ENCODE measurements around the gene SRGAP2B. TPM values are rescaled to one million over a fixed set of nuclear protein-coding genes. Genes with fewer than 3 reads are reported as not detected.
"Not testable (repeated sequence)": the region's sequence is repeated elsewhere in the genome, so short reads cannot be mapped to it uniquely, and the experiment has no call there.

The SRGAP2B gene
- total RNA-seq, 2 donors from 2014 or later = 61.2 to 82.0 TPM

- not testable (repeated sequence) for DNase-seq
These were observed 109.5 kb downstream of the SRGAP2B start for GRCh38 chr1:144985550-144986170.

GRCh38 chr1:144982802-144983525 lies 112.2 kb downstream of the SRGAP2B start:
- H3K4me3 ChIP-seq (ENCODE audit: low read length); H3K4me3 Mint-ChIP-seq; H3K4me1 Mint-ChIP-seq; H3K27ac ChIP-seq (ENCODE audit: low read depth, low read length); H3K9me3 Mint-ChIP-seq; H3K27ac Mint-ChIP-seq; H3K27me3 ChIP-seq (ENCODE audit: control insufficient read depth, insufficient read depth, low read length, poor library complexity, severe bottlenecking); H3K9ac ChIP-seq (ENCODE audit: extremely low read depth, low read length, poor library complexity, severe bottlenecking); H3K36me3 Mint-ChIP-seq (ENCODE audit: low read depth); H3K27me3 Mint-ChIP-seq (ENCODE audit: insufficient read depth); H3K9me3 ChIP-seq (ENCODE audit: control insufficient read depth, low read length); H3K36me3 ChIP-seq (ENCODE audit: control insufficient read depth, insufficient read depth, low read length); H3K4me1 ChIP-seq (ENCODE audit: control insufficient read depth, insufficient read depth, low read length); DNase-seq: not testable (repeated sequence)
- 88% methylated on average over 1 of the region's 6 CpGs; no CpG with 5 or more reads in 1 of the 2 experiments for WGBS, 2 experiments (ENCODE audit: insufficient coverage in 1 of 2, insufficient read length in 1 of 2)

More at GRCh38 chr1:144985550-144986170, 109.5 kb downstream of the SRGAP2B start:
- H3K27ac ChIP-seq (ENCODE audit: low read depth, low read length); H3K4me3 ChIP-seq (ENCODE audit: low read length); H3K36me3 Mint-ChIP-seq (ENCODE audit: low read depth); H3K9me3 Mint-ChIP-seq; H3K4me3 Mint-ChIP-seq; H3K9me3 ChIP-seq (ENCODE audit: control insufficient read depth, low read length); H3K9ac ChIP-seq (ENCODE audit: extremely low read depth, low read length, poor library complexity, severe bottlenecking); H3K4me1 Mint-ChIP-seq; H3K27ac Mint-ChIP-seq; H3K27me3 ChIP-seq (ENCODE audit: control insufficient read depth, insufficient read depth, low read length, poor library complexity, severe bottlenecking); H3K36me3 ChIP-seq (ENCODE audit: control insufficient read depth, insufficient read depth, low read length); H3K4me1 ChIP-seq (ENCODE audit: control insufficient read depth, insufficient read depth, low read length); H3K27me3 Mint-ChIP-seq (ENCODE audit: insufficient read depth): not testable (repeated sequence)
- WGBS, 2 experiments (ENCODE audit: insufficient coverage in 1 of 2, insufficient read length in 1 of 2) = 27% methylated on average over 1 of the region's 7 CpGs; no CpG with 5 or more reads in 1 of the 2 experiments

- H3K36me3 Mint-ChIP-seq (ENCODE audit: low read depth) = not testable (repeated sequence)
These were observed 114.0 kb downstream of the SRGAP2B start for GRCh38 chr1:144981157-144981556.

GRCh38 chr1:144979960-144980595 lies 115.0 kb downstream of the SRGAP2B start:
- not testable (repeated sequence) for DNase-seq; H3K4me1 ChIP-seq (ENCODE audit: control insufficient read depth, insufficient read depth, low read length); H3K27ac ChIP-seq (ENCODE audit: low read depth, low read length); H3K36me3 ChIP-seq (ENCODE audit: control insufficient read depth, insufficient read depth, low read length); H3K4me3 Mint-ChIP-seq; H3K27me3 ChIP-seq (ENCODE audit: control insufficient read depth, insufficient read depth, low read length, poor library complexity, severe bottlenecking); H3K9ac ChIP-seq (ENCODE audit: extremely low read depth, low read length, poor library complexity, severe bottlenecking); H3K9me3 Mint-ChIP-seq; H3K27ac Mint-ChIP-seq; H3K4me3 ChIP-seq (ENCODE audit: low read length); H3K9me3 ChIP-seq (ENCODE audit: control insufficient read depth, low read length); H3K27me3 Mint-ChIP-seq (ENCODE audit: insufficient read depth); H3K36me3 Mint-ChIP-seq (ENCODE audit: low read depth); H3K4me1 Mint-ChIP-seq
- 100% methylated on average over 1 of the region's 5 CpGs; no CpG with 5 or more reads in 1 of the 2 experiments for WGBS, 2 experiments (ENCODE audit: insufficient coverage in 1 of 2, insufficient read length in 1 of 2)

More at GRCh38 chr1:144981157-144981556, 114.0 kb downstream of the SRGAP2B start:
- not testable (repeated sequence) for H3K4me3 Mint-ChIP-seq; H3K4me3 ChIP-seq (ENCODE audit: low read length); DNase-seq; H3K36me3 ChIP-seq (ENCODE audit: control insufficient read depth, insufficient read depth, low read length); H3K9ac ChIP-seq (ENCODE audit: extremely low read depth, low read length, poor library complexity, severe bottlenecking); H3K4me1 Mint-ChIP-seq; H3K27ac Mint-ChIP-seq; H3K9me3 Mint-ChIP-seq; H3K27ac ChIP-seq (ENCODE audit: low read depth, low read length); H3K4me1 ChIP-seq (ENCODE audit: control insufficient read depth, insufficient read depth, low read length); H3K9me3 ChIP-seq (ENCODE audit: control insufficient read depth, low read length); H3K27me3 Mint-ChIP-seq (ENCODE audit: insufficient read depth); H3K27me3 ChIP-seq (ENCODE audit: control insufficient read depth, insufficient read depth, low read length, poor library complexity, severe bottlenecking)
- no CpG with 5 or more reads among the region's 4 CpGs for WGBS, 2 experiments (ENCODE audit: insufficient coverage in 1 of 2, insufficient read length in 1 of 2)

- not testable (repeated sequence) for H3K27me3 ChIP-seq (ENCODE audit: control insufficient read depth, insufficient read depth, low read length, poor library complexity, severe bottlenecking); H3K9me3 Mint-ChIP-seq; H3K27ac Mint-ChIP-seq; H3K9ac ChIP-seq (ENCODE audit: extremely low read depth, low read length, poor library complexity, severe bottlenecking); H3K4me3 ChIP-seq (ENCODE audit: low read length); H3K4me1 ChIP-seq (ENCODE audit: control insufficient read depth, insufficient read depth, low read length); H3K4me3 Mint-ChIP-seq; H3K27ac ChIP-seq (ENCODE audit: low read depth, low read length); H3K36me3 Mint-ChIP-seq (ENCODE audit: low read depth); H3K9me3 ChIP-seq (ENCODE audit: control insufficient read depth, low read length); H3K27me3 Mint-ChIP-seq (ENCODE audit: insufficient read depth); H3K4me1 Mint-ChIP-seq; H3K36me3 ChIP-seq (ENCODE audit: control insufficient read depth, insufficient read depth, low read length); DNase-seq
- WGBS, 2 experiments (ENCODE audit: insufficient coverage in 1 of 2, insufficient read length in 1 of 2) = no CpG with 5 or more reads among the region's 2 CpGs
These were observed 117.3 kb downstream of the SRGAP2B start for GRCh38 chr1:144977856-144978255.

- not testable (repeated sequence) for H3K9me3 ChIP-seq (ENCODE audit: control insufficient read depth, low read length); H3K4me3 Mint-ChIP-seq; H3K36me3 Mint-ChIP-seq (ENCODE audit: low read depth); H3K9me3 Mint-ChIP-seq; DNase-seq; H3K27me3 Mint-ChIP-seq (ENCODE audit: insufficient read depth); H3K27ac ChIP-seq (ENCODE audit: low read depth, low read length); H3K4me1 Mint-ChIP-seq; H3K4me1 ChIP-seq (ENCODE audit: control insufficient read depth, insufficient read depth, low read length); H3K9ac ChIP-seq (ENCODE audit: extremely low read depth, low read length, poor library complexity, severe bottlenecking); H3K27ac Mint-ChIP-seq; H3K36me3 ChIP-seq (ENCODE audit: control insufficient read depth, insufficient read depth, low read length); H3K27me3 ChIP-seq (ENCODE audit: control insufficient read depth, insufficient read depth, low read length, poor library complexity, severe bottlenecking); H3K4me3 ChIP-seq (ENCODE audit: low read length)
- WGBS, 2 experiments (ENCODE audit: insufficient coverage in 1 of 2, insufficient read length in 1 of 2) = no CpG with 5 or more reads among the region's 3 CpGs
These were observed 123.2 kb downstream of the SRGAP2B start for GRCh38 chr1:144971936-144972335.

Data from endodermal cell (in vitro differentiated cells).